Measurements from ENCODE around the gene GRP.

Gene GRP

GRCh38 chr18:59219672-59220163 lies at the start of gene GRP:
GRP (plus strand) TSS chr18:59220158; CDS start chr18:59220266, 108 bp downstream.
- Histone ChIP-seq H3K27me3 (ENCODE audit: control insufficient read depth in 1 of 2, insufficient read depth in 2 of 2, low read length in 2 of 2) (peaks cover 4 to 26% of the 10 kb centered on the region in 2 donors), H3K4me3 (ENCODE audit: low read depth in 1 of 2, low read length in 2 of 2) (no peak within 1 kb of the TSS), H3K36me3 (ENCODE audit: insufficient read depth, low read length) (no peaks in the 10 kb centered on the region), H3K4me1 (ENCODE audit: insufficient read depth, low read length) (no peaks in the 10 kb centered on the region), H3K9me3 (ENCODE audit: low read length) (no peaks in the 10 kb centered on the region), H3K27ac (ENCODE audit: low read depth, low read length) (no peak within 1 kb of the TSS), H3K9ac (ENCODE audit: low read length) (no peak within 1 kb of the TSS)

DNA sequence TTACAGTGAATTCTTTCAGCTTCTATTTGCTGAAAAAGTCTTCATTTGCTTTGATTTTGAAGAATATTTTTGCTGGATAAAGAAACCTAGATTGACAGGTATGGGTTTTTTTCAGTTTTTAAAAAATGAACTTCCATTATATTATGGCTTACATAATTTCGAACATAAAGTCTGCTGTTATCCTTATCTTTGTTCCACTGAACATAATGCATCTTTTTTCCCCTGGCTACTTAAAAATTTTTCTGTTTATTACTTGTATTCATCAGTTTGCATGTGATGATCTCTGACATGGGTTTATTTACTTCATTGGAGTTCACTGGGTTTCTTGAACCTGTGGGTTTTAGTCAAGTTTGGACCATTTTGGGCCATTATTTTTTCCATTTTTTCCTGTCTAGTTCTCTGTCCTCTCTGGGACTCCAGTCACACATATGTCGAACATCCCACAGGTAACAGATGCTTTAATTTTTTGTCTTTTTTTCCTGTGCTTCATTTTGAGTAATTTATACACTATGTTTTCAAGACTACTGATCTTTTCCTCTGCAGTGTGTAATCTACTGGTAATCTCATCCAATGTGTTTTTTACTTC lies 47.2 kb upstream of the GRP start:
- Histone ChIP-seq H3K9ac (ENCODE audit: low read length) (no peak overlapping the region), H3K36me3 (ENCODE audit: insufficient read depth, low read length) (no peaks in the 10 kb centered on the region), H3K27me3 (ENCODE audit: control insufficient read depth in 1 of 2, insufficient read depth in 2 of 2, low read length in 2 of 2) (no peaks in the 10 kb centered on the region), H3K4me1 (ENCODE audit: insufficient read depth, low read length) (no peaks in the 10 kb centered on the region), H3K27ac (ENCODE audit: low read depth, low read length) (no peak overlapping the region), H3K9me3 (ENCODE audit: low read length) (no peaks in the 10 kb centered on the region), H3K4me3 (ENCODE audit: low read depth in 1 of 2, low read length in 2 of 2) (no peak overlapping the region)

DNA sequence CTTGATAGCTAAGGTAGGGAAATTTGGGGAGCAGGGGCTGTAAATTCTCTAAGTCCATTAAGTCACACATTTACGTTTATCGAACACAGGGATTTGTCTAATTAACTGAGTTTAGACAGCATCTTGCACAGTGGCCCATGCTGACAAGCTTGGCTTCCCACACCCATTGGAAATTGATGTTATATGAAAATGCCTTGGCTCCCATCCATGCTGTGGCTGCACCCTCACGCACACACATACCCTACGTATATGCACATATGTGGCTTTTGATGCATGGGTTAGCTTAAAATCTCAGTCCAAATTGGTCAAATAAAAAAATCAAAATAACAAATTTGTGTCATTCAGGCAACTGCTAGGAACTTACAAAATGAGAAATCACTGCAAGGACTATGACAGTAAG lies 42.5 kb upstream of the GRP start:
- Histone ChIP-seq H3K4me1 (ENCODE audit: insufficient read depth, low read length) (no peaks in the 10 kb centered on the region), H3K27ac (ENCODE audit: low read depth, low read length) (no peak overlapping the region), H3K27me3 (ENCODE audit: control insufficient read depth in 1 of 2, insufficient read depth in 2 of 2, low read length in 2 of 2) (no peaks in the 10 kb centered on the region), H3K9me3 (ENCODE audit: low read length) (no peaks in the 10 kb centered on the region), H3K36me3 (ENCODE audit: insufficient read depth, low read length) (no peaks in the 10 kb centered on the region), H3K4me3 (ENCODE audit: low read depth in 1 of 2, low read length in 2 of 2) (no peak overlapping the region), H3K9ac (ENCODE audit: low read length) (no peak overlapping the region)

DNA sequence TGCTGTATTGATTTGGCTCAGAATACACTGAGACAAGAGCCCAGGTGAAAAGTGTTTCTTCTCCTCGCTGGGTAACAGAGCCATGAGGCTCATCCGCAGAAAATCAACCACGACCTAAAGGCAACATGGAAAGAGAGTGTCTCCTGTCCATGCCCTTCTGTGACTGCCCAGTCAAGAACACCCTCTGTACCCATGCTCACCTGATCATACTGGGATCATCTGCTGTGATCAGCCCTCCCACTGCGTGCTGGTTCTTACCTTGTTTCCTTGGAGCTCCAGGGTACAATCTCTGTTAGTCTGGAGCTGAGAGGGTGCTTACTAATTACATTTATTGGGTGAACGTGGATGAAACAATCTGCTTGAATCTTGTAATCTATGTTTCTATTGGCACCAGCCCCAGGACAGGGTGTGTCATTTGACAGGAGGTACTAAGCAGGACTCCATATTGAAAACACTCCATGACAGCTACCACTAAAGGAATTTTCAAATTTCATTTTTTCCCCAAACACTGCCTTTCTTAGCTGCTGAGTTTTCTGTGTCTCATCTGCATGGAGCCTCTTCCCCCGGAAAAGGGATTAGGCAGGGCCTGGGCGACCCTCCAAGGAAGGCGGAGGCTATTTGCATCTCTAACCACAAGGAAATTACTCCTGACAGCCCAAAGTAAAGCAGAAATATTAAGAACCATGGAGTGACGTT lies 39.7 kb upstream of the GRP start:
- no peak overlapping the region for H3K27ac ChIP-seq (ENCODE audit: low read depth, low read length)
- no peaks in the 10 kb centered on the region for H3K9me3 ChIP-seq (ENCODE audit: low read length)
- no peak overlapping the region for H3K9ac ChIP-seq (ENCODE audit: low read length)
- H3K4me3 ChIP-seq (ENCODE audit: low read depth in 1 of 2, low read length in 2 of 2), result no peak overlapping the region
- no peaks in the 10 kb centered on the region for H3K27me3 ChIP-seq (ENCODE audit: control insufficient read depth in 1 of 2, insufficient read depth in 2 of 2, low read length in 2 of 2)
- H3K36me3 ChIP-seq (ENCODE audit: insufficient read depth, low read length), result no peaks in the 10 kb centered on the region
- no peaks in the 10 kb centered on the region for H3K4me1 ChIP-seq (ENCODE audit: insufficient read depth, low read length)

GRCh38 chr18:59182673-59183072 lies 37.3 kb upstream of the GRP start:
- Histone ChIP-seq H3K36me3 (ENCODE audit: insufficient read depth, low read length) (no peaks in the 10 kb centered on the region), H3K27ac (ENCODE audit: low read depth, low read length) (no peak overlapping the region), H3K4me3 (ENCODE audit: low read depth in 1 of 2, low read length in 2 of 2) (no peak overlapping the region), H3K4me1 (ENCODE audit: insufficient read depth, low read length) (no peaks in the 10 kb centered on the region), H3K27me3 (ENCODE audit: control insufficient read depth in 1 of 2, insufficient read depth in 2 of 2, low read length in 2 of 2) (no peaks in the 10 kb centered on the region), H3K9me3 (ENCODE audit: low read length) (no peaks in the 10 kb centered on the region), H3K9ac (ENCODE audit: low read length) (no peak overlapping the region)

GRCh38 chr18:59189008-59189407 lies 30.9 kb upstream of the GRP start:
- no peaks in the 10 kb centered on the region for H3K4me1 ChIP-seq (ENCODE audit: insufficient read depth, low read length)
- no peak overlapping the region for H3K9ac ChIP-seq (ENCODE audit: low read length)
- H3K9me3 ChIP-seq (ENCODE audit: low read length), result no peaks in the 10 kb centered on the region
- H3K27me3 ChIP-seq (ENCODE audit: control insufficient read depth in 1 of 2, insufficient read depth in 2 of 2, low read length in 2 of 2), result no peaks in the 10 kb centered on the region
- no peak overlapping the region for H3K4me3 ChIP-seq (ENCODE audit: low read depth in 1 of 2, low read length in 2 of 2)
- no peaks in the 10 kb centered on the region for H3K36me3 ChIP-seq (ENCODE audit: insufficient read depth, low read length)
- H3K27ac ChIP-seq (ENCODE audit: low read depth, low read length), result no peak overlapping the region

DNA sequence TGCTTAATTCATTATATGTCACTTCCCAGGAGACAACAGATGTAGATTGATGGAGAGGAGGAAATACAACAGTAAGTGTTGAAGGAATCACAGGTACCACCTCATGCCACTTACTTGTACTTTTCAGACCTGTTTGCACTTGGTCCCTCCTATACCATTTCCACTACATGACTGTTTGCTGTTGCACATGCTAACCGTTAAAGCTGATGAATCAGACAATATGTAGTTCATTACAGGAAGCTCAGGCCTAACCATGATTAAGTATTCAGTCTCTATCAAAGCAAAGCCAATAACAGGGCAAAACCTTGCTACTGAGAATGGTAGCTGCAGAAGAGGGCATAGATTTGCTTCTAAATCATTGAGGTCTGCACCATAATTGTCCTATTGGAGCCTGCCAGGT lies 30.2 kb upstream of the GRP start:
- H3K36me3 ChIP-seq (ENCODE audit: insufficient read depth, low read length), result no peaks in the 10 kb centered on the region
- H3K4me1 ChIP-seq (ENCODE audit: insufficient read depth, low read length), result no peaks in the 10 kb centered on the region
- H3K27ac ChIP-seq (ENCODE audit: low read depth, low read length), result no peak overlapping the region
- no peaks in the 10 kb centered on the region for H3K27me3 ChIP-seq (ENCODE audit: control insufficient read depth in 1 of 2, insufficient read depth in 2 of 2, low read length in 2 of 2)
- H3K9me3 ChIP-seq (ENCODE audit: low read length), result no peaks in the 10 kb centered on the region
- no peak overlapping the region for H3K4me3 ChIP-seq (ENCODE audit: low read depth in 1 of 2, low read length in 2 of 2)
- no peak overlapping the region for H3K9ac ChIP-seq (ENCODE audit: low read length)

GRCh38 chr18:59196161-59196725 lies 23.7 kb upstream of the GRP start:
- Histone ChIP-seq H3K27me3 (ENCODE audit: control insufficient read depth in 1 of 2, insufficient read depth in 2 of 2, low read length in 2 of 2) (no peaks in the 10 kb centered on the region), H3K36me3 (ENCODE audit: insufficient read depth, low read length) (no peaks in the 10 kb centered on the region), H3K9me3 (ENCODE audit: low read length) (no peaks in the 10 kb centered on the region), H3K9ac (ENCODE audit: low read length) (no peak overlapping the region), H3K27ac (ENCODE audit: low read depth, low read length) (no peak overlapping the region), H3K4me1 (ENCODE audit: insufficient read depth, low read length) (no peaks in the 10 kb centered on the region), H3K4me3 (ENCODE audit: low read depth in 1 of 2, low read length in 2 of 2) (no peak overlapping the region)

DNA sequence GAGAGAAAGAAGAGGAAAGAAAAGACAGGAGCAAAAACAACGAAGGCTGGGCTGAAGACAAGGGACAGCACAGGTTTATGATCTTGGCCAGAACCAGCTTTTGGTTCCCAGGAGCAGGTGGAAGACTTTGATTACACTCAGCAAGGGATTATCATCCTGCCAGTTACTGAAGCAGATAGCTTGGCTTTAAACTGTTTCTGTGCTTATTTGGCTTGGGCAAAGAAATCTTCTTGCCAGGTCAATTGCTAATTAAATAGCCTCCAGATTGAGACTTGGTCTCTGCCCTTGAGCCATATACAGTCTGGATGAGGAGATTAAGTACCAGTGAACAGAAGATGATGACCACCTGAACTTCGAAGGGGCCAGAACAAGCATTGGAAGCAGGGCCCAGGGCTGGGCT lies 22.3 kb upstream of the GRP start:
- no peak overlapping the region for H3K4me3 ChIP-seq (ENCODE audit: low read depth in 1 of 2, low read length in 2 of 2)
- no peaks in the 10 kb centered on the region for H3K9me3 ChIP-seq (ENCODE audit: low read length)
- H3K36me3 ChIP-seq (ENCODE audit: insufficient read depth, low read length), result no peaks in the 10 kb centered on the region
- no peak overlapping the region for H3K9ac ChIP-seq (ENCODE audit: low read length)
- H3K27ac ChIP-seq (ENCODE audit: low read depth, low read length), result no peak overlapping the region
- no peaks in the 10 kb centered on the region for H3K27me3 ChIP-seq (ENCODE audit: control insufficient read depth in 1 of 2, insufficient read depth in 2 of 2, low read length in 2 of 2)
- no peaks in the 10 kb centered on the region for H3K4me1 ChIP-seq (ENCODE audit: insufficient read depth, low read length)

DNA sequence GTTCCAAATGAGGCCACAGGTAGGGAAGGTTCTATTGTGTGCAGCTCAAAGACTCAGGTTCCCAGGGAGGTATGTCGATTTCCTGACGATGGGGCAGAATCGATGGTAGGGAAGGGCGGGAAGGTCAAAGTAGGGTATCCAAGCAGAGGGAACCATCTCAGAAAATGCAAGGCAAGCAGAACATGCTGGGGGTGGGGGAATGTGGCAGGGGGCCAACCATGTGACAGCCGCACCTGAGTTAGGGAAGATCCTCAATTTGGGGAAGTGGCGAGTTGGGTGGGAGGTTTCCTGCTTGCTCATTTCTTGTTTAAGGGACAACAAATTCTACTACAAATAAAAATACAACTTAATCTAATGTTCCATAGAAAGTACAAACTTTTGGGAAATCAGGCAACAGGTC lies 21.7 kb upstream of the GRP start:
- Histone ChIP-seq H3K9me3 (ENCODE audit: low read length) (no peaks in the 10 kb centered on the region), H3K36me3 (ENCODE audit: insufficient read depth, low read length) (no peaks in the 10 kb centered on the region), H3K4me3 (ENCODE audit: low read depth in 1 of 2, low read length in 2 of 2) (no peak overlapping the region), H3K9ac (ENCODE audit: low read length) (no peak overlapping the region), H3K27me3 (ENCODE audit: control insufficient read depth in 1 of 2, insufficient read depth in 2 of 2, low read length in 2 of 2) (no peaks in the 10 kb centered on the region), H3K4me1 (ENCODE audit: insufficient read depth, low read length) (no peaks in the 10 kb centered on the region), H3K27ac (ENCODE audit: low read depth, low read length) (no peak overlapping the region)

DNA sequence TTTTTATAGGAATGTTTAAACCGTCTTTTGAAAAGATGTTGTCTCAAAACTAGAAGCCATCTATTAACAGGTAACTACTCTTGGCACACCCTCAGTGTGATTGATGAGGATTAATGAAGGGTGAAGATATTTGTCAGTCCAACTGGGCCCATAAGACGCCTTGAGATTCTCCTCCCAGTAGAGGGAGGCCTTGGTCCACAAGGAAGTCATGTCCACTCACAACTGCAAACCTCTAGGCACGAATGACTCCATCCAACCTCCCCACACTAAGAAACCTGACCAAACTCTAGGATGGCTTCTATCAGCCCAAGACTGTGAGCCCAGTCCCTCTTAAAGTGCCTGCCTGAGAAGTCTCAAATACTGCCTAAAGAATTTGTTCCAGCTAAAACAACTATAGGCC lies 19.2 kb upstream of the GRP start:
- H3K9ac ChIP-seq (ENCODE audit: low read length), result no peak overlapping the region
- H3K4me1 ChIP-seq (ENCODE audit: insufficient read depth, low read length), result no peaks in the 10 kb centered on the region
- H3K9me3 ChIP-seq (ENCODE audit: low read length), result no peaks in the 10 kb centered on the region
- H3K4me3 ChIP-seq (ENCODE audit: low read depth in 1 of 2, low read length in 2 of 2), result no peak overlapping the region
- H3K36me3 ChIP-seq (ENCODE audit: insufficient read depth, low read length), result no peaks in the 10 kb centered on the region
- H3K27me3 ChIP-seq (ENCODE audit: control insufficient read depth in 1 of 2, insufficient read depth in 2 of 2, low read length in 2 of 2), result no peaks in the 10 kb centered on the region
- H3K27ac ChIP-seq (ENCODE audit: low read depth, low read length), result no peak overlapping the region
